Hepatocyte (in vitro differentiated cells): ENCODE data around the gene GPC4. TPM values are rescaled to one million over a fixed set of nuclear protein-coding genes. Genes with fewer than 3 reads are reported as not detected.

Experiments used
- DNase-seq: peaks from one replicate; pipeline ENCODE4 v3.0.0-alpha.2; 2016; ENCODE audit warnings: low spot score
- H2AFZ ChIP-seq: fragments of 200-600 bp; sonication (generic); 2 replicates; pipeline ENCODE4 v1.6.0; 2016; ENCODE audit warnings: antibody characterized with exemption, mild to moderate bottlenecking
- H3K27ac ChIP-seq: fragments of 200-600 bp; sonication (generic); 2 replicates; pipeline ENCODE4 v1.5.1; 2016; ENCODE audit warnings: mild to moderate bottlenecking
- H3K27me3 ChIP-seq: fragments of 200-600 bp; sonication (generic); 2 replicates; pipeline ENCODE4 v1.6.1; 2016
- H3K36me3 ChIP-seq: fragments of 200-600 bp; sonication (generic); replicated peaks from 2 replicates; pipeline ENCODE4 v1.5.1; 2016; ENCODE audit warnings: low read depth; ENCODE audit not compliant: insufficient read depth
- H3K4me1 ChIP-seq: fragments of 200-600 bp; sonication (generic); 2 replicates; pipeline ENCODE4 v1.5.1; 2016; ENCODE audit warnings: mild to moderate bottlenecking, moderate library complexity; ENCODE audit not compliant: insufficient read depth
- H3K4me2 ChIP-seq: fragments of 200-600 bp; sonication (generic); 2 replicates; pipeline ENCODE4 v1.6.0; 2016
- H3K4me3 ChIP-seq: fragments of 200-600 bp; sonication (generic); 2 replicates; pipeline ENCODE4 v1.5.1; 2016; ENCODE audit warnings: mild to moderate bottlenecking
- H3K79me2 ChIP-seq: fragments of 200-600 bp; sonication (generic); 2 replicates; pipeline ENCODE4 v1.6.0; 2017; ENCODE audit warnings: mild to moderate bottlenecking
- H3K9me2 ChIP-seq: fragments of 200-600 bp; sonication (generic); replicated peaks from 2 replicates; pipeline ENCODE4 v1.6.0; 2017; ENCODE audit warnings: mild to moderate bottlenecking; ENCODE audit not compliant: insufficient read depth
- H3K9me3 ChIP-seq: fragments of 200-600 bp; sonication (generic); 2 replicates; pipeline ENCODE4 v1.5.1; 2016; ENCODE audit warnings: low read depth, mild to moderate bottlenecking
- H4K20me1 ChIP-seq: fragments of 200-600 bp; sonication (generic); 2 replicates; pipeline ENCODE4 v1.6.0; 2016; ENCODE audit warnings: mild to moderate bottlenecking; ENCODE audit not compliant: insufficient read depth, poor library complexity, severe bottlenecking
- EZH2 ChIP-seq: fragments of 200-600 bp; sonication (generic); IDR thresholded peaks from 2 replicates; pipeline ENCODE4 v1.6.1; 2016; ENCODE audit warnings: antibody characterized with exemption, mild to moderate bottlenecking, borderline replicate concordance
- EZH2phosphoT487 ChIP-seq: fragments of 200-600 bp; sonication (generic); IDR thresholded peaks from one replicate; pipeline ENCODE4 v1.6.1; 2018; ENCODE audit warnings: antibody characterized with exemption, mild to moderate bottlenecking, low read depth, moderate library complexity; ENCODE audit not compliant: unreplicated experiment, severe bottlenecking
- whole genome bisulfite sequencing: methylation state at CpG from one replicate; pipeline ENCODE4 v1.1.6; 2016; ENCODE audit warnings: low lambda C conversion rate; ENCODE audit errors: missing lambda C conversion rate; 5-methylcytosine and 5-hydroxymethylcytosine counted together
- polyA plus RNA-seq: library from polyadenylated mRNA; unstranded; fragments of >200 nt; fragmentation: Nextera tagmentation; extraction: Ambion mirVana; gene quantifications from 2 replicates; pipeline ENCODE4 v1.2.1, GENCODE V29; 2016
- total RNA-seq: library from RNA; depleted of rRNA; stranded (reverse); fragments of >200 nt; gene quantifications from 2 replicates; pipeline ENCODE4 v1.2.3, GENCODE V29; 2014
- TF ChIP-seq, protein P1 (sequence below): fragments of 200-600 bp; sonication (generic); IDR thresholded peaks from 2 replicates; pipeline ENCODE4 v1.5.1; 2016; ENCODE audit warnings: antibody characterized with exemption, mild to moderate bottlenecking; ENCODE audit not compliant: poor library complexity

The GPC4 gene
- total and polyA plus RNA-seq, 2 experiments from 2014 or later: 11.8 to 16.0 TPM

DNA sequence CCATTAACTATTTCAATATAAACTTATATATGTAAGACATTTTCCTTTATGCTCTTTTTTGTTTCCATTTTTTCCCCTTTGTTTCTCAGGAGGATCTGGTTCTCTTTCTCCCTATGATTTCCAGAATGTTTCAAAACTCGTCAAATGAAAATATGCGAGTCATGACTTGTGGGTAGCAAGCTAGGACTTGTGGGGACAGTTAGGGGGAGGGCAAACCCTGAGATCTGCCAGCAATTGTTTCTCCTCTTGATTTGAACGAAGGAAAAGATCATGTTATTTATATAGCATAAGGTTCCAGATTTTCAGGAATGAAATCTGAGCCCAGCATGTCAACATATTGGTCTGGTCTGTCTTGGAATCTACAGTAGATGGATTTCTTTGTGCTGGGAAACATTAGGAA is 28.9 kb upstream of the GPC4 start:
- Histone ChIP-seq H3K4me2 (no peak overlapping the region), H3K79me2 (no peaks in the 10 kb centered on the region), H3K27ac (no peak overlapping the region), H3K27me3 (no peaks in the 10 kb centered on the region), H3K9me3 (no peaks in the 10 kb centered on the region), H3K4me3 (no peak overlapping the region), H3K4me1 (no peaks in the 10 kb centered on the region), H3K9me2 (no peaks in the 10 kb centered on the region), H3K36me3 (no peaks in the 10 kb centered on the region), H4K20me1 (no peaks in the 10 kb centered on the region), H2AFZ (no peak overlapping the region)
- no peak for DNase-seq
- TF ChIP-seq EZH2: no peak
- TF ChIP-seq, protein P1, sequence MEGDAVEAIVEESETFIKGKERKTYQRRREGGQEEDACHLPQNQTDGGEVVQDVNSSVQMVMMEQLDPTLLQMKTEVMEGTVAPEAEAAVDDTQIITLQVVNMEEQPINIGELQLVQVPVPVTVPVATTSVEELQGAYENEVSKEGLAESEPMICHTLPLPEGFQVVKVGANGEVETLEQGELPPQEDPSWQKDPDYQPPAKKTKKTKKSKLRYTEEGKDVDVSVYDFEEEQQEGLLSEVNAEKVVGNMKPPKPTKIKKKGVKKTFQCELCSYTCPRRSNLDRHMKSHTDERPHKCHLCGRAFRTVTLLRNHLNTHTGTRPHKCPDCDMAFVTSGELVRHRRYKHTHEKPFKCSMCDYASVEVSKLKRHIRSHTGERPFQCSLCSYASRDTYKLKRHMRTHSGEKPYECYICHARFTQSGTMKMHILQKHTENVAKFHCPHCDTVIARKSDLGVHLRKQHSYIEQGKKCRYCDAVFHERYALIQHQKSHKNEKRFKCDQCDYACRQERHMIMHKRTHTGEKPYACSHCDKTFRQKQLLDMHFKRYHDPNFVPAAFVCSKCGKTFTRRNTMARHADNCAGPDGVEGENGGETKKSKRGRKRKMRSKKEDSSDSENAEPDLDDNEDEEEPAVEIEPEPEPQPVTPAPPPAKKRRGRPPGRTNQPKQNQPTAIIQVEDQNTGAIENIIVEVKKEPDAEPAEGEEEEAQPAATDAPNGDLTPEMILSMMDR: no peak
- TF ChIP-seq EZH2phosphoT487: no peak
- WGBS: 63% methylated on average over 3 of the region's 3 CpGs

DNA sequence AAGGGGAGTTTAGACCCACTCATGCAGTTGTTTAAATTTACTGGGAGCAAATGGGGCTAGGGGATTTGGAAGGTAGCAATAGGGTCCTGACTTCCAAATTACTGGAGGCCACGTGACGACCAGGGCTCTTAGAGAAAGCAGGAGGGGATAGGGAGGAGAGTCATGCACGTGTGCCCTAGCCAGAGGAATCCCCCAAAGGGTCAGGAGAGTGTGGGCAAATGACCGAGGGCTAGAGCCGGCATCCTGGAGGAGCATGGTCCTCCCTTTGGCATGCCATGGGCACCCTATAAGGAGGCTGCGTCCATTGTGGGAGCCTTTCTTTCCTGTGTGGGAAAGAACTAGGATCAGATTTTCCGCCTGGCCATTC is 25.5 kb upstream of the GPC4 start:
- DNase-seq: no peak
- WGBS: 48% methylated on average over 7 of the region's 7 CpGs
- no peaks in the 10 kb centered on the region for H3K4me1 ChIP-seq
- H3K4me3 ChIP-seq: no peak overlapping the region
- no peak overlapping the region for H2AFZ ChIP-seq
- no peaks in the 10 kb centered on the region for H3K27me3 ChIP-seq
- no peaks in the 10 kb centered on the region for H3K9me2 ChIP-seq
- H3K27ac ChIP-seq: no peak overlapping the region
- no peaks in the 10 kb centered on the region for H3K36me3 ChIP-seq
- H3K4me2 ChIP-seq: no peak overlapping the region
- no peaks in the 10 kb centered on the region for H3K9me3 ChIP-seq
- H3K79me2 ChIP-seq: no peaks in the 10 kb centered on the region
- TF ChIP-seq EZH2 (no peak), EZH2phosphoT487 (no peak)
- TF ChIP-seq, protein P1: no peak
- no peaks in the 10 kb centered on the region for H4K20me1 ChIP-seq

DNA sequence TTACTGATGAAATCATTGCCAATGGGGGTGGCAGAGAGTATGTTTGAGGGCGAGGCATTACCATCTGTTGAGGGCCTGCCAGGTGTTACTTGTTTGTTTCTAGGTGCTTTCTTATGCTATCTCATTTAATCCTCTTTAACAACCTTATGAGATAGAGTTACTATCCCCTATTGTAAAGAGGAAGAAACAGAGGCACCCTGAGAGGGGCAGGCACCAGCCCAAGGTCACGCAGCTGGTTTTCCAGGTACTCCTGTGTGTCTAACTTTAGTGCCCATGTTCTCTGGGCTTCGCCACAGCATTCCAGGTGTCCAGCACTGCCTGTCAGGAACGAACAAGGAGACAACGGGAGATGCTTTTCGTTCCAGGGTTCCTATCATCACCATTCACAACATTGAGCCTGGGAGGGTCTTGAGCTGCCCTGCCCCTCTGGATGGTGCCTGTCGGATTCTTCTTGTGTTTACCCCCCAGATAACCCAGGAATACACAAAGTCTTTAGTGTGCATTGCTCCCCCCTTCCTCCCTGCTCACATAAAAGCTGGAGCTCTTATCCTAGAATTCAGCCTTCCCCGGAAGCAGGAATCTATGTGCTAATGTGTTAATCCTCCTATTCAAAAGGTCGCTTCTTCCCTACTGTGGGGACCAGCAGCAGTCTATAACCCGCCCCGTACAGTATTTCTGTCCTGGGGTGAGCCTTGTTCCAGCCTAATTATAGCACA is 24.9 kb upstream of the GPC4 start:
- H3K27me3 ChIP-seq: no peaks in the 10 kb centered on the region
- H2AFZ ChIP-seq: no peak overlapping the region
- DNase-seq: no peak
- no peaks in the 10 kb centered on the region for H3K79me2 ChIP-seq
- no peaks in the 10 kb centered on the region for H3K36me3 ChIP-seq
- no peak overlapping the region for H3K27ac ChIP-seq
- H3K9me2 ChIP-seq: no peaks in the 10 kb centered on the region
- TF ChIP-seq EZH2 (no peak), EZH2phosphoT487 (no peak)
- TF ChIP-seq, protein P1: no peak
- H3K4me3 ChIP-seq: no peak overlapping the region
- 55% methylated on average over 11 of the region's 11 CpGs for WGBS
- no peaks in the 10 kb centered on the region for H4K20me1 ChIP-seq
- no peak overlapping the region for H3K4me2 ChIP-seq
- H3K9me3 ChIP-seq: no peaks in the 10 kb centered on the region
- H3K4me1 ChIP-seq: no peaks in the 10 kb centered on the region
